ENCODE results near the gene SLC26A8. TPM values are rescaled to one million over a fixed set of nuclear protein-coding genes. Genes with fewer than 3 reads are reported as not detected.
"Not testable (repeated sequence)": the region's sequence is repeated elsewhere in the genome, so short reads cannot be mapped to it uniquely, and the experiment has no call there.

SLC26A8 gene
- total and polyA plus RNA-seq, 4 donors: 0.03 to 0.33 (median 0.18) TPM

DNA sequence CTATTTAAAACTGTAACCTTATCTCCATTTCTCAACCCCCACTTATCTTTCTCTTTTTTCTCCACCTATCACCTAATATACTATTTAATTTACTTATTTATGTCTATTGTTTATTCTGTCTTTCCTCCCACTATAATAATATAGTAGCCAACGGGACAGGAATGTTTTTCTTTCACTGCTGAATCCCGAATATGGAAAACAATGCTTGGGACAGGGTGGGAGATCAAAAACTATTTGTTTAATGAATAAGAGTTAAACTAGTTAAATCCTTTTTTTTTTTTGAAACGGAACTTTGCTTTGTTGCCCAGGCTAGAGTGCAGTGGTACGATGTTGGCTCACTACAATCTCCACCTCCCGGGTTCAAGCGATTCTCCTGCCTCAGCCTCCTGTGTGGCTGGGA lies 109.9 kb downstream of the SLC26A8 start:
- no peaks in the 10 kb centered on the region for H3K27me3 ChIP-seq (ENCODE audit: control insufficient read depth in 4 of 4, insufficient read depth in 4 of 4, low read length in 3 of 4)
- H3K4me1 ChIP-seq (ENCODE audit: control insufficient read depth in 4 of 4, insufficient read depth in 4 of 4, low read length in 3 of 4): peaks cover 2 to 11% (median 6%) of the 10 kb centered on the region in 4 donors
- H3K9me3 ChIP-seq (ENCODE audit: control insufficient read depth in 4 of 4, low read length in 3 of 4): no peaks in the 10 kb centered on the region
- no peak overlapping the region for H3K9ac ChIP-seq (ENCODE audit: low read depth in 1 of 2, low read length in 2 of 2)
- WGBS: 93% methylated on average over 6 of the region's 6 CpGs
- TF ChIP-seq, protein P1, sequence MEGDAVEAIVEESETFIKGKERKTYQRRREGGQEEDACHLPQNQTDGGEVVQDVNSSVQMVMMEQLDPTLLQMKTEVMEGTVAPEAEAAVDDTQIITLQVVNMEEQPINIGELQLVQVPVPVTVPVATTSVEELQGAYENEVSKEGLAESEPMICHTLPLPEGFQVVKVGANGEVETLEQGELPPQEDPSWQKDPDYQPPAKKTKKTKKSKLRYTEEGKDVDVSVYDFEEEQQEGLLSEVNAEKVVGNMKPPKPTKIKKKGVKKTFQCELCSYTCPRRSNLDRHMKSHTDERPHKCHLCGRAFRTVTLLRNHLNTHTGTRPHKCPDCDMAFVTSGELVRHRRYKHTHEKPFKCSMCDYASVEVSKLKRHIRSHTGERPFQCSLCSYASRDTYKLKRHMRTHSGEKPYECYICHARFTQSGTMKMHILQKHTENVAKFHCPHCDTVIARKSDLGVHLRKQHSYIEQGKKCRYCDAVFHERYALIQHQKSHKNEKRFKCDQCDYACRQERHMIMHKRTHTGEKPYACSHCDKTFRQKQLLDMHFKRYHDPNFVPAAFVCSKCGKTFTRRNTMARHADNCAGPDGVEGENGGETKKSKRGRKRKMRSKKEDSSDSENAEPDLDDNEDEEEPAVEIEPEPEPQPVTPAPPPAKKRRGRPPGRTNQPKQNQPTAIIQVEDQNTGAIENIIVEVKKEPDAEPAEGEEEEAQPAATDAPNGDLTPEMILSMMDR (IDR thresholded peaks at IDR 0.05; ENCODE audit: low read depth, low read length, missing input control): no peak
- TF ChIP-seq, protein P2, sequence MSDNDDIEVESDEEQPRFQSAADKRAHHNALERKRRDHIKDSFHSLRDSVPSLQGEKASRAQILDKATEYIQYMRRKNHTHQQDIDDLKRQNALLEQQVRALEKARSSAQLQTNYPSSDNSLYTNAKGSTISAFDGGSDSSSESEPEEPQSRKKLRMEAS (IDR thresholded peaks at IDR 0.05): no peak
- TF ChIP-seq, protein P3, sequence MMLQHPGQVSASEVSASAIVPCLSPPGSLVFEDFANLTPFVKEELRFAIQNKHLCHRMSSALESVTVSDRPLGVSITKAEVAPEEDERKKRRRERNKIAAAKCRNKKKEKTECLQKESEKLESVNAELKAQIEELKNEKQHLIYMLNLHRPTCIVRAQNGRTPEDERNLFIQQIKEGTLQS (IDR thresholded peaks at IDR 0.05): no peak
- TF ChIP-seq FOXA1 (IDR thresholded peaks at IDR 0.05) (no peak), GABPA (IDR thresholded peaks at IDR 0.05 in 1 of 2, conservative IDR thresholded peaks at IDR 0.05 in 1 of 2) (no peak), JUND (IDR thresholded peaks at IDR 0.05) (no peak), EGR1 (IDR thresholded peaks at IDR 0.05; ENCODE audit: low read depth in 2 of 2) (no peak), RAD21 (IDR thresholded peaks at IDR 0.05) (no peak), SP1 (IDR thresholded peaks at IDR 0.05) (no peak)
- TF ChIP-seq, protein P4, sequence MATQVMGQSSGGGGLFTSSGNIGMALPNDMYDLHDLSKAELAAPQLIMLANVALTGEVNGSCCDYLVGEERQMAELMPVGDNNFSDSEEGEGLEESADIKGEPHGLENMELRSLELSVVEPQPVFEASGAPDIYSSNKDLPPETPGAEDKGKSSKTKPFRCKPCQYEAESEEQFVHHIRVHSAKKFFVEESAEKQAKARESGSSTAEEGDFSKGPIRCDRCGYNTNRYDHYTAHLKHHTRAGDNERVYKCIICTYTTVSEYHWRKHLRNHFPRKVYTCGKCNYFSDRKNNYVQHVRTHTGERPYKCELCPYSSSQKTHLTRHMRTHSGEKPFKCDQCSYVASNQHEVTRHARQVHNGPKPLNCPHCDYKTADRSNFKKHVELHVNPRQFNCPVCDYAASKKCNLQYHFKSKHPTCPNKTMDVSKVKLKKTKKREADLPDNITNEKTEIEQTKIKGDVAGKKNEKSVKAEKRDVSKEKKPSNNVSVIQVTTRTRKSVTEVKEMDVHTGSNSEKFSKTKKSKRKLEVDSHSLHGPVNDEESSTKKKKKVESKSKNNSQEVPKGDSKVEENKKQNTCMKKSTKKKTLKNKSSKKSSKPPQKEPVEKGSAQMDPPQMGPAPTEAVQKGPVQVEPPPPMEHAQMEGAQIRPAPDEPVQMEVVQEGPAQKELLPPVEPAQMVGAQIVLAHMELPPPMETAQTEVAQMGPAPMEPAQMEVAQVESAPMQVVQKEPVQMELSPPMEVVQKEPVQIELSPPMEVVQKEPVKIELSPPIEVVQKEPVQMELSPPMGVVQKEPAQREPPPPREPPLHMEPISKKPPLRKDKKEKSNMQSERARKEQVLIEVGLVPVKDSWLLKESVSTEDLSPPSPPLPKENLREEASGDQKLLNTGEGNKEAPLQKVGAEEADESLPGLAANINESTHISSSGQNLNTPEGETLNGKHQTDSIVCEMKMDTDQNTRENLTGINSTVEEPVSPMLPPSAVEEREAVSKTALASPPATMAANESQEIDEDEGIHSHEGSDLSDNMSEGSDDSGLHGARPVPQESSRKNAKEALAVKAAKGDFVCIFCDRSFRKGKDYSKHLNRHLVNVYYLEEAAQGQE (IDR thresholded peaks at IDR 0.05): no peak
- DNase-seq (ENCODE audit: low spot score): no peak
- H3K27ac ChIP-seq (ENCODE audit: low read depth in 1 of 2, low read length in 2 of 2): no peak overlapping the region
- peaks cover 0 to 5% (median 3%) of the 10 kb centered on the region in 4 donors for H3K36me3 ChIP-seq (ENCODE audit: control insufficient read depth in 4 of 4, insufficient read depth in 3 of 4, low read depth in 1 of 4, low read length in 3 of 4)
- no peak overlapping the region for H3K4me3 ChIP-seq (ENCODE audit: low read depth in 1 of 3, low read length in 3 of 3)

DNA sequence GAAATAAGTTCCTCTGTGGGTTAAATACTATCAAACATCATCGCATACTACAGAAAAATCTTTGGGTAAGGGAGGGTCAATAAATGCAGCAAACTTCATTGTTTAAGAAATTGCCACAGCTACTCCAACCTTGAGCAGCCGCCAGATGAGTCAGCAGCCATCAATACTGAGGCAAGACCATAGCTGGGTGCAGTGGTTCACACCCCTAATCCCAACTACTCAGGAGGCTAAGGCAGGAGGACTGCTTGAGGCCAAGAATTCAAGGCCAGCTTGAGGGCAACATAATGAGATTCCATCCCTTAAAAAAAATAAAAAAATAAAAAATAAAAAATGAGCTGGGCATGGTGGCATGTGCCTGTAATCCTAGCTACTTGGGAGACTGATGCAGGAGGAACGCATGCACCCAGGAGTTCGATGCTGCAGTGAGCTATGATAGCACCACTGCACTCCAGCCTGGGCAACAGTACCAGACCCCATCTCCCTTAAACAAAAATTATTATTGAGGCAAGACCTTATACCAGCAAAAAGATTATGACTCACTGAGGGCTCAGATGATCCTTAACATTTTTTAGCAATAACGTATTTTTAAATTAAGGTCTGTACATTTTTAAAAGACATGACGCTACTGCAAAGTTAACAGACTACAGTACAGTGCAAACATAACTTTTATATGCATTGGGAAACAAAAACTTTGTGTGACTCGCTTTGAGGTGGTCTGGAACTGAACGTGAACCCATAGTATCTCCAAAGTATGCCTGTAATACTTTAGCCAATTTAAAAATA lies 112.4 kb downstream of the SLC26A8 start:
- peaks cover 0 to 7% (median 3%) of the 10 kb centered on the region in 4 donors for H3K36me3 ChIP-seq (ENCODE audit: control insufficient read depth in 4 of 4, insufficient read depth in 3 of 4, low read depth in 1 of 4, low read length in 3 of 4)
- 97% methylated on average over 8 of the region's 8 CpGs for WGBS

DNA sequence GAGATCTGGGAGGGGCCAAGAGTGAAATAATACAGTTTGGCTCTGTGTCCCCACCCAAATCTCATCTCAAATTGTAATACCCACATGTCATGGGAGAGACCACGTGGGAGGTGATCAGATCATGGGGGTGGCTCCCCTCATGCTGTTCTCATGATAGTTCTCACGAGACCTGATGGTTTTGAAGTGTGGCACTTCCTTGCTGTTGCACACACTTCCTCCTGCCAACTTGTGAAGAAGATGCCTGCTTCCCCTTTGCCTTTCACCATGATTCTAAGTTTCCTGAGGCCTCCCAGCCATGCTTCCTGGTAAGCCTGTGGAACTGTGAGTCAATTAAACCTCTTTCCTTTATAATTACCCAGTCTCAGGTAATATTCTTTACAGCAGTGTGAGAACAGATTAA lies 114.9 kb downstream of the SLC26A8 start:
- not testable (repeated sequence) for H3K4me1 ChIP-seq (ENCODE audit: control insufficient read depth in 4 of 4, insufficient read depth in 4 of 4, low read length in 3 of 4); H3K36me3 ChIP-seq (ENCODE audit: control insufficient read depth in 4 of 4, insufficient read depth in 3 of 4, low read depth in 1 of 4, low read length in 3 of 4); H3K4me3 ChIP-seq (ENCODE audit: low read depth in 1 of 3, low read length in 3 of 3); H3K9ac ChIP-seq (ENCODE audit: low read depth in 1 of 2, low read length in 2 of 2); H3K27me3 ChIP-seq (ENCODE audit: control insufficient read depth in 4 of 4, insufficient read depth in 4 of 4, low read length in 3 of 4); DNase-seq (ENCODE audit: low spot score); H3K9me3 ChIP-seq (ENCODE audit: control insufficient read depth in 4 of 4, low read length in 3 of 4); H3K27ac ChIP-seq (ENCODE audit: low read depth in 1 of 2, low read length in 2 of 2)
- 95% methylated on average over 2 of the region's 2 CpGs for WGBS

More for the DNA sequence above, 112.4 kb downstream of the SLC26A8 start:
- Histone ChIP-seq H3K4me3 (ENCODE audit: low read depth in 1 of 3, low read length in 3 of 3) (no peak overlapping the region), H3K4me1 (ENCODE audit: control insufficient read depth in 4 of 4, insufficient read depth in 4 of 4, low read length in 3 of 4) (no peaks in the 10 kb centered on the region), H3K27me3 (ENCODE audit: control insufficient read depth in 4 of 4, insufficient read depth in 4 of 4, low read length in 3 of 4) (no peaks in the 10 kb centered on the region), H3K9me3 (ENCODE audit: control insufficient read depth in 4 of 4, low read length in 3 of 4) (peaks cover 2 to 5% (median 4%) of the 10 kb centered on the region in 4 donors), H3K9ac (ENCODE audit: low read depth in 1 of 2, low read length in 2 of 2) (no peak overlapping the region), H3K27ac (ENCODE audit: low read depth in 1 of 2, low read length in 2 of 2) (no peak overlapping the region)
- no peak for TF ChIP-seq HNF4G (IDR thresholded peaks at IDR 0.05)
- TF ChIP-seq EGR1 (IDR thresholded peaks at IDR 0.05; ENCODE audit: low read depth in 2 of 2): no peak
- TF ChIP-seq, protein P3 (IDR thresholded peaks at IDR 0.05): no peak
- no peak for TF ChIP-seq GABPA (IDR thresholded peaks at IDR 0.05 in 1 of 2, conservative IDR thresholded peaks at IDR 0.05 in 1 of 2)
- TF ChIP-seq TAF1 (conservative IDR thresholded peaks at IDR 0.05): no peak
- TF ChIP-seq RXRA (IDR thresholded peaks at IDR 0.05): no peak
- no peak for TF ChIP-seq NR2F2 (IDR thresholded peaks at IDR 0.05)
- no peak for TF ChIP-seq FOXA1 (IDR thresholded peaks at IDR 0.05)
- no peak for DNase-seq (ENCODE audit: low spot score)

DNA sequence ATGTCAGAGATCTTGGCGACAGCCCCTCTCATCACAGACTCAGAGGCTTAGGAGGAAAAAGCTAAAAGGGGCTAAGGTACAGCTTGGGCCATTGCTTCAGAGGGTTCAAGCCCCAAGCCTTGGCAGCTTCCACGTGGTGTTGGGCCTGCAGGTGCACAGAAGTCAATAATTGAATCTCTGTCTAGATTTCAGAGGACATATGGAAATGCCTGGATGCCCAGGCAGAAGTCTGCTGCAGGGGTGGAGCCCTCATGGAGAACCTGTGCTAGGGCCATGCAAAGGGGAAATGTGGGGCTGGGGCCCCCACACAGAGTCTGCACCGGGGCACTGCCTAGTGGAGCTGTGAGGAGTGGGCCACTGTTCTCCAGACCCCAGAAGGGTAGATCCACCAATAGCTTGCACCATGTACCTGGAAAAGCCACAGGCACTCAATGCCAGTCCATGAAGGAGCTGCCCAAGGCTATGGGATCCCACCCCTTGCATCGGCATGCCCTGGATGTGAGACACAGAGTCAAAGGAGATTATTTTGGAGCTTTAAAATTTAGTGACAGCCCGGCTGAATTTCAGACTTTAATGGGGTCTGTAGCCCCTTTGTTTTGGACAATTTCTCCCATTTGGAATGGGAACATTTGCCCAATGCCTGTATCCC lies 115.6 kb downstream of the SLC26A8 start:
- H3K4me1 ChIP-seq (ENCODE audit: control insufficient read depth in 4 of 4, insufficient read depth in 4 of 4, low read length in 3 of 4); H3K27ac ChIP-seq (ENCODE audit: low read depth in 1 of 2, low read length in 2 of 2); DNase-seq (ENCODE audit: low spot score); H3K9ac ChIP-seq (ENCODE audit: low read depth in 1 of 2, low read length in 2 of 2); H3K36me3 ChIP-seq (ENCODE audit: control insufficient read depth in 4 of 4, insufficient read depth in 3 of 4, low read depth in 1 of 4, low read length in 3 of 4); H3K4me3 ChIP-seq (ENCODE audit: low read depth in 1 of 3, low read length in 3 of 3); H3K9me3 ChIP-seq (ENCODE audit: control insufficient read depth in 4 of 4, low read length in 3 of 4); H3K27me3 ChIP-seq (ENCODE audit: control insufficient read depth in 4 of 4, insufficient read depth in 4 of 4, low read length in 3 of 4): not testable (repeated sequence)
- WGBS: 96% methylated on average over 5 of the region's 5 CpGs

Measured in liver (tissue), 9 donors.